ENCODE data around the gene NUP93.
"Not testable (repeated sequence)": the region's sequence is repeated elsewhere in the genome, so short reads cannot be mapped to it uniquely, and the experiment has no call there.

The NUP93 gene

DNA sequence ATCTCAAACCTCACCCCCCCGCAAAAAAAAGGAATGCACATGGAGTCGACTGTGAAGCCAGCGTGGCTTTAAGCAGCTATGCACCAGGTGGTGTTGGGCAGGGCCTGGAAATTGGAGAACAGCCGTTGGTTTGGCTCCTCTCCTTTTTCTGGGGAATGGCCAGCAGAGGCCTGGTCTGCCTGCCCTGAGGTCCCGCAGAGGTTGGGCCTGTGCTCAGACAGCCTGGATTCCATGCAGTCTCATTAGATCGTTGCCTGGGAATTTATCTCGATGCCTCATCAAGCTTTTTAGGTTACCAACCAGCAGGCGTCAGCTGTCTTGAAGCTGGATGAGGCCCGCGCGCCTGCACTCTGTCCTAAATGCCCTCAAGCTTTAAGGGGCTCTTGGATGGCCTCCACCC lies 144.9 kb downstream of the NUP93 start:
- no peak for FAIRE-seq

DNA sequence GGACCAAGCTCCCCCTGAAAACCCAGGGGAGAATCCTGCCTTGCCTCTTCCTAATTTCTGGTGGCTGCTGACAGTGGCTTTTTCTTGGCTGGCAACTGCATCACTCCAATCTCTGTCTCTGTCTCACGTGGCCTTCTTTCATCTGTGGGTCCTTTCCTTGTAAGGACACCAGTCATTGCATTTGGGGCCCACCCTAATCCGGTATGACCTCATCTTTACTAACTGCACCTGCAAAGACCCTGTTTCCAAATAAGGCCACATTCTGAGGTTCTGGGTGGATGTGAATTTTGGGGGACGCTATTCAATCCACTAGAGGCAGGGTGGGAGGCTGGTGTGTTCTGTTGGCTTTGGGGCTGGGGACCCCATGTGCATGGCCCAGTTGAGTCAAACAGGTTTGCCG lies 146.1 kb downstream of the NUP93 start:
- no peak for FAIRE-seq

DNA sequence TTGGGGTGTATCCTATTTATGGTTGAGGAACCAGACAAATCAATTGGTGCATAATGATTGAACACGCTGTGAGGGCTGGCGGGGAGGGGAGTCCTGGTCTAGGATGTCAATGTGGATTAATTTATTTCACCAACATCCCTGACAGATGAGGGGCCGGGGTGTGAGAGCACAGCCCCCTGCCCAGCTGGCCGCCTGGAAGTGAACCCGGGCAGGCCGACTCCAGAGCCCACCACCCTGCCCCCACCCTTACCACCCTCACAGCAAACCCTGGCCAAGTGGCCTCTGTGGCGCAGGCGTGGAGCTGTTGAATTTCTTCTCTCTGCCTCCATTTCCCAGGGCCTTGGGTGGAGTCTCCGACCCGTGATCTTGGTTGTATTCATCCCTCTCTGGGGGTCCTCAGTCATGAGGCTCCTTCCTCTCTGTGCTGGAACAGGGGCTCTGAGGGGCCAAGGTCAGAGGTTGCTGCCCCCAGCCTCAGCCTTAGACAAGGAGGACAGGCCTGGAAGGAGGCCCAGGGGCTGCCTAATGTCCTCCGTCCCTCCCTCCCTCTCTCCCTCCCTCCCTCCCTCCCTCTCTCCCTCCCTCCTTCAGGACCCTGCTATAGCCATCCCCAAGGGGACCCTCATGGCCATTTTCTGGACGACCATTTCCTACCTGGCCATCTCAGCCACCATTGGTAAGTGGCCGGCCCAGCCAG lies 147.7 kb downstream of the NUP93 start:
- FAIRE-seq = no peak

DNA sequence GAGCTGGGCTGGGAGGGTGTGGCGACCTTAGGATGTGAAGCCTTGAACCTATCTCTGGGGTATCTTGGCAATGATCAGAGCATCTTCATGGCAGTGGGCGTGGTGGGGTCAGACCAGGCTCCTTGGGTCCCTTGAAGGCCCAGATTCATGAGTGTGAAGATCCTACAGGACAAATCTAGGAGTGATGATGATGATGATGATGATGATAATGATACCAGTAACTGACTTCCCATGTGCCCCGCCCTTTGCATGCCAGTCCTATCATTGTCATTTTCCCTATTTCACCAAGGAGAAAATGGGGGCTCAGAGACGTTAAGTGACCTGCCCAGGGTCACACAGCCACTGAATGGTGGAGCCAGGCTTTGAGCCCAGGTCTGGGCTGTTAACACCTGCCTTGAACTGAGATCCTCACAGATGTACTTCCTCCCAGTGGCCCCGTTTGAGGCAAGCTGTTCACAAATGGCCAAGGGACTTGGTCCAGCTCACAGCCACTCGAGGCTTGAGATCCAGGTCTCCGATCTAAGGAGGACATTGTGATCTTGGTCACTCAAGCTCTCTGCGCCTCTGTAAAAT lies 148.4 kb downstream of the NUP93 start:
- FAIRE-seq = no peak

DNA sequence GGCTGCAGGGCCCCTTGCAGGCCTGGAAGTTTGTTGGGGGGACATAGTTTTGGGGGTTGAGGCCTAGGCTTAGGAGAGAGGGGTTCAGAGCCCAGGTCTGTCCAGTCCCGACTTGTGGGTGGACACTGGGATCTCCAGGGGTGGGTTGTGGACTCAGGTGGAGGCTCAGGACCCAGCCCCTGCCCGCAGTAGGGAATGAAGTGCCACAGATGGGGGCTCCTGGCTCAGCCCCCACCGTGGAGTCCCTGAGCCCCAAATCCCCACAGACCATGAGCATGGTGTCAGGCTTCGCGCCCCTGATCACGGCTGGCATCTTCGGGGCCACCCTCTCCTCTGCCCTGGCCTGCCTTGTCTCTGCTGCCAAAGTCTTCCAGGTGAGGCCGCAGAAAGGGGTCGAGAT lies 149.3 kb downstream of the NUP93 start:
- no peak for FAIRE-seq

DNA sequence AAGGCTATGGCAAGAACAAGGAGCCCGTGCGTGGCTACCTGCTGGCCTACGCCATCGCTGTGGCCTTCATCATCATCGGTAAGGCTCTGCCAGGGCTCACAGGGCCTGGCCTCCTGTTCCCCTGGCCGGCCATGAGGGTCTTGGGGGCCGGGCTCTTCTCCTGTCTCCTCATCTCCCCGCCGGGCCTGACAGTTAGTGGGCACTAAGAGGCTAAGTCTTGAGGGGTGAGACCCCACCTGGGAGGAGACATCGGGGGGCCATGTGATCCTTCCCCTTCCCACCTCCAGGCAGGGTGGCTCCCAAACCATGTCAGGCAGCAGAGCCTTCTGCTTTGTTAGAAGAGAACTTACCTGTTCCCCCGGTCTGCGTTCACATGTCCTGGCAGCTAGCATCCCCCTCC lies 150.2 kb downstream of the NUP93 start:
- no peak for FAIRE-seq

DNA sequence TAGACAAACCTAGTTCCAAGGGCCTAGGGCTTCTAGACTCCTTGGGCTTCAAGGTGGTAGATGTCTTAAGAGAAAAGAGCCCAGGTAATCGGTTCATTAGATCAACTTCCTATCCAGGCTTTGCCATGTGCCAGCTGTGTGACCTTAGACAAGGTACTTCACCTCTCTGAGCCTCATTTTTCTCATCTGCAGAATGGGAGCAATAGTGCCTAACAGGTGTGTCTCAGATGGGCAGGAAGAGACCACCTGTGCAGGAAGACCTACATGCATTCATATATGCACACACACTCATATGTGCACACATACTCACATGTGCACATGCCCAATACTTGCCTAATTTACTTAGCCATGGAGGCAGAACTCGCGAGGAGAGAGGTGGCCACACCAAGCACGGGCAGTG lies 150.8 kb downstream of the NUP93 start:
- FAIRE-seq = no peak

DNA sequence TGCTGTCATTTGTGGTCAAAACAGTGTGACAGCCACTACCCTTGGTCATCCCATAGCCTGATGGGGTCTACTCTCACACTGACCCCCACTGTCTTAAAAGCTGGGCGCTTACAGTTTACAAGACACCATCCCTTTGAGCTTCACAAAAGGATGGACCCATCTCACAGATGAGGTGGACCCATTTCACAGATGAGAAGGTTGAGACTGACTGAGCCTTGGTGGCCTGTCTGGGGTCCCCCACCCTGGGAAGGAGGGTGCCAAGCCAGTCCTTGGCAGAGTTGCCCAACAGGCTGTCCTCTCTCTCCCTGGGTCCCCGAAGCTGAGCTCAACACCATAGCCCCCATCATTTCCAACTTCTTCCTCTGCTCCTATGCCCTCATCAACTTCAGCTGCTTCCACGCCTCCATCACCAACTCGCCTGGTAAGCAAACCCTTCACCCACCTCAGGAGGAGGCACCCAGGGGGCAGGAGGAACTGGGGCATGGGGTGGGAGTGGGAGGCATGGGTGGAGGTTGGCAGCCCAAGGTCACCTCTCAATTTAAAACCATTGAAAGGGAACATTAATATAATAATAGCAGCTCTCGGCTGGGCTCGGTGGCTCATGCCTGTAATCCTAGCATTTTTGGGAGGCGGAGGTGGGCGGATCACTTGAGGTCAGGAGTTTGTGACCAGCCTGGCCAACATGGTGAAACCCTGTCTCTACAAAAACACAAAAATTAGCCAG lies 152.3 kb downstream of the NUP93 start:
- no peak for FAIRE-seq

DNA sequence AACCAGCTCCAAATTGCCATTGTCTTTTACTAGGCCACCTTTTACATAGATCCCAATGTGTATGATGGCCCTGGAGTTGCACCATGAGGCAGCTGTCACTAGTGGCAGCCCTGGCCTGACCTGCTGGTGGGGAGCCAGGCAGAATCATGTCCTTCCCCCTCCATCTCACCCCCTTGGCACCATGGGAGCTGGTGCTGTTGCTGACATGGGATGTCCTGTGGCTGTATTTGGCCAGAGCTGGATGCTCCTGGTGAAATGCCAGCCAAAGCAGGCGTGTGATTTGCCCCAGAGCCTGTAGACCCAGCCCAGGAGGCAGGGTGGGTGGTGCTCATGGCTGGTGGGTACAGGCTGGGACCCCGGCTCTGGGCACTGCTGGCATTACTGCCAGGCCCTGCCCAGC lies 153.7 kb downstream of the NUP93 start:
- no peak for FAIRE-seq

DNA sequence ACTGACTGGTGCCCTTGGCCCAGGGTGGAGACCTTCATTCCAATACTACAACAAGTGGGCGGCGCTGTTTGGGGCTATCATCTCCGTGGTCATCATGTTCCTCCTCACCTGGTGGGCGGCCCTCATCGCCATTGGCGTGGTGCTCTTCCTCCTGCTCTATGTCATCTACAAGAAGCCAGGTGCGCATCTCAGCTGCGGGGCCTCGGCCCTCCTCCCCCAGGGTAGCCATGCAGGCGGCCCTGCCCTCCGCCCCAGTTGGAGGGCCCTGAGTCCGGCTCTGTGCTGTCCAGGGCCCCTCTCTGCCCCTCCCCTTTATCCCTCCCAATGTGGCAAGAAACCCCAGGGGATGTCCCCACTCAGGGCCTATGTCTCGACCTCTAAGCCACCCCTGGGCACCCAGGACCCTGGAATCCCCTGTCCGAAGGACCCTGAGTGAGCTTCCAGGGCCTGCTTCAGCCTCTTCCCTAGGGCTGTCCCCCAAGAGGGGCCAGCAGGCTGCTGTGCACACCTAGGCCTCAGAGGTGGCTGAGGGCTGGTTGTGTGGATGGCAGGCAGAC lies 154.2 kb downstream of the NUP93 start:
- FAIRE-seq = no peak

DNA sequence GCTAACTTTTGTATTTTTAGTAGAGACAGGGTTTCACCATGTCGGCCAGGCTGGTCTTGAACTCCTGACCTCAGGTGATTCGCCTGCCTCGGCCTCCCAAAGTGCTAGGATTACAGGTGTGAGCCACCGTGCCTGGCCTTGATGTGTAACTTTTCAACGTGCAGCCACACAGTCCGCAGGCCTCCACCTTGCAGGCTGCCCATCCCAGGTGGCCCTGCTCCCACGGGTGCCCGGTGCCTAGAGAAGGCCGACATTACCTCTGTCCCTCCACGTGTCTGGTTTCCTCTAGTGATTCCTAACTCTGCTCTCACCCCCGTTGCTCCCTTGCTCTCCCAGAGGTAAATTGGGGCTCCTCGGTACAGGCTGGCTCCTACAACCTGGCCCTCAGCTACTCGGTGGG lies 155.0 kb downstream of the NUP93 start:
- FAIRE-seq = not testable (repeated sequence)

DNA sequence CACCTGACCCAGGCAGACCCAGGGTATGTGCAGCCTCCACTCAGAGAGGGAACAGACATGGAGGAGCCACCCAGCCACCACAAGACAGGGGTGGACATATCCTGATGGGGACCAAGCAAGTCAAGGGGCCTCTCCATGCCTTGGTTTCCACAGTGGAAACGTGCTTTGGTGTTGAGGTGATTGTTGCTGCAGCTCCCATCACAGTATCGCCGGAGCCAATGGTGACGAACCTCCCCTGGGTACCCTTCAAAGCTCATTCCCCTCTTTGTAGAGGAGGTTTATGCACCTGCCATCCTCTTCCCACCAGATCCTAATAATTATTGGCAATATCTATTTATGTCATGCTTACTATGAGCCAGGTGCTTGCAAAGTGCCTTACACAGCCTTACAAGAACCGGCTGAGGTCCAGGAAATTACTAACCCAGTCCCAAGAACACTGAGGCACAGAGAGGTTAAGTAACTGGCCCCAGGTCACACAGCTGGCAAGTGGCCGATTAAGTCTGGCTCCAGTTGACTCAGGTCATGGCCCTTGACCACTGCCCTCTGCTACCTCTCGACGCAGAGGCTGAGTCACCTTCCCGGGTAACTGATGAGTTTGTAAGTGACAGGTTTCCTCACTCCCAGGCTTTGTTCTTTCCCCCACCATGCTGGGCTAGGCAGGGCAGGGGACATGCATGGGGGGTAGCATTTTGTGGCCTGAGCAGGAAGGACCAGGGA lies 155.7 kb downstream of the NUP93 start:
- no peak for FAIRE-seq

DNA sequence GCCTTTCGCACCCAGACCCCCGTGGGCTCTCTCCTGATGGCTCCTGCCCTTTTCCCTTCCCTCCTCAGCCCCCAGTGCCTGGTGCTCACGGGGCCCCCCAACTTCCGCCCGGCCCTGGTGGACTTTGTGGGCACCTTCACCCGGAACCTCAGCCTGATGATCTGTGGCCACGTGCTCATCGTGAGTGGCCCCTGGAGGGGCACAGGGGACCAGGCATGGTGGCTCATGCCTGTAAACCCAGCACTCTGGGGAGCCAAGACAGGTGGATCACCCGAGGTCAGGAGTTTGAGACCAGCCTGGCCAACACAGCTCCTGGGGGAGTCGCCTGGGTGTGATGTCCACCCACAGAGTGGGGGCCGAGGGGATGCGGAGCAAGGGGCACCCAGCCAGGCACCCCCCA lies 156.4 kb downstream of the NUP93 start:
- no peak for FAIRE-seq

DNA sequence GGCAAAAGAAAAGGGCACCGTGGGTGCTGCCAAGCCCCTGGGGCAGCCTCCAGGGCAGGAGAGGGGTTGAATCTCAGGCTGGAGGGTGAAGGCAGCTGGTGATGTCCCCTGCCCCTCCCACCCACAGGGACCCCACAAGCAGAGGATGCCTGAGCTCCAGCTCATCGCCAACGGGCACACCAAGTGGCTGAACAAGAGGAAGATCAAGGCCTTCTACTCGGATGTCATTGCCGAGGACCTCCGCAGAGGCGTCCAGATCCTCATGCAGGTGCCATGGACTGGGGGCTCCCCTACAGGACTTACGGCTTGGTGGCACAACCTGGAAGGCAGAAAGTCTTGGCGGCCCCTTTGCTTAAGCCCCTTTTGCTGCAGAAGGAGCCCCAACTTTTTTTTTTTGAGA lies 156.9 kb downstream of the NUP93 start:
- FAIRE-seq = no peak

DNA sequence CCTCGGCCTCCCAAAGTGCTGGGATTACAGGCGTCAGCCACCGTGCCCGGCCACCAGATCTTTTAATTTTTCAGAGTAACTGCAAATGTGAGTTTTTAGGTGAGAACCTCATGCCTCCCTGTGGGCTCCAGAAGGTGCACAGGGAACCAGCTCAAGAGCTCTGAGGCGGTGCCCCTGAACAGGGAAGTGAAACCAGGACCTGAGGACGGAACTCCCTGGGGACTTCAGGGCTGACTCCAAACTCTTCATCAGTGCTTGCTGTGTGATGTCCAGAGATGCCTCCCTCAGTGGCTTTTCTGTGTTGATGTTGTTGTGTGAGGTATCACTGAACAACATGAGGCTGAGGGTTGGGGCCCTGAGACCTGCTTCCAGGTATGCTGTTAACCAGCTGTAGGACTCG lies 158.9 kb downstream of the NUP93 start:
- FAIRE-seq = no peak

DNA sequence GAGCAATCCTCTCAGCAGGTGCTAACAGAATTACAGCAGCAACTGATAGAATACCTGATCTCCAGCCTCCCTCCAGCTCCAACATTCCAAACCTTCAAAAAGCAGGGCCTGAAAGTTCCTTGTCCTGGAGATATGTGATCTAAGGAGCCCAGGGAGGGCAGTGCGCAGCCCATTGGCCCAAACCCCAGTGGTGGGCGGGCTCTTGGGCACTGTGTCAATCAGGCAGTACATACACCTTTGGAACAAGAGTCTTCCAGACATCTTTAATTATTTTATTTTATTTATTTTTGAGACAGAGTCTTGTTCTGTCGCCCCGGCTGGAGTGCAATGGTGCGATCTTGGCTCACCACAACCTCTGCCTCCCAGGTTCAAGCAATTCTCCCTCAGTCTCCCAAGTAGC lies 159.3 kb downstream of the NUP93 start:
- no peak for FAIRE-seq

DNA sequence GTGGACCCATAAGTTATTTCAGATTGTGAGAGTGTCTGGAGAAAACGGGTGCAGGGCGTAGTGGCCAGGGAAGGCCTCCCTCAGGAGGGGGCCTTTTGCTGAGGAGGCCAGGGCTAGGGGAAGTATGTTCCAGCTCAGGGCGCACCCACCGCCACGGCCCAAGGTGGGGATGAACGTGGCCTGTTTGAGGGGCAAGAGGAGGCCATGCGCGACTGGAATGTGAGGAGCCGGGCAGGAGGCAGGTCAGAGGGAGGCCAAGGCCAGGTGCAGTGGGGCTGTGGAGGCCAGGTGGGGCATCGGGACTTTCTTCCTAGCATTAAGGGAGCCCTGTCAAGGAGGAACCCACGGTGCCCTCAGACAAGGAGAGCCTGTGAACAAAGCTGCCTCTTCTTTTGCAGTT lies 161.8 kb downstream of the NUP93 start:
- FAIRE-seq = no peak

DNA sequence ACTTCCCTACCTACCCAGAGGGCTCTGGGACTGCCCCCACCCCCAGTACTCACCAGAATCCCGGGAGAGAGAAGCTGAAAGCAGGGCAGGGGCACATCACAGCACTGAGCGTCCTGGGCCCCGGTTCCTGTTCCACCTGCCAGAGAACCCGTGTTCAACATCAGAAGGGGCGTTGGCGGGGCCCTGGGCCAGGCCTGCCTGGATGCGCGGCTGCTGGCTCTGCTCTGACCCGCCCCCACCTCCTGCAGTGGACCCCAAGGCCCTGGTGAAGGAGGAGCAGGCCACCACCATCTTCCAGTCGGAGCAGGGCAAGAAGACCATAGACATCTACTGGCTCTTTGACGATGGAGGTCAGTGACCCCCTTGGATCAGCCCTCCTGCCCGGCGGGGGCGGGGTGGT lies 162.8 kb downstream of the NUP93 start:
- FAIRE-seq = no peak

DNA sequence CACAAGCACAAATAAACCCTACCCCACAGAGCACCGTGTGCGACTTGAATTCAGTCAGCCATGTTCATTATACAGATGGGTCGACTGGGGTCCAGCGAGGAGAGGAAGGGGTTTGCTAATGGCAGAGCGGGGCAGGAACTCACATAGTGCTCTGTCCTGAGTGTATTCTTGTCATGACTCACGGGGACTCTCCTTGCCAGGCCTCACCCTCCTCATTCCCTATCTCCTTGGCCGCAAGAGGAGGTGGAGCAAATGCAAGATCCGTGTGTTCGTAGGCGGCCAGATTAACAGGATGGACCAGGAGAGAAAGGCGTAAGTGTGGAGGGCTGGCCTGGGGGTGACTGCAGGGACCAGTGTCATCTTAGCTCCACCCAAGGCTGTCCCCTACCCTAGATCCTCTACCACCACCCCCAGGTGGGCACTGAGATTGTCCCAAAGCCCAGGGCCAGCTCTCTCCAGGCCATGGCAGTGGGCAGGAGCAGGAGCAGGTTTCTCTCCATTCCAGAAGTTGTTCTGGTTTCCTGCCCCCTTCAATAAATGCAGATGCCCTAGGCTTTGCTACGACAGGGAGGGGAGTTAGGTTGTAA lies 164.5 kb downstream of the NUP93 start:
- no peak for FAIRE-seq

DNA sequence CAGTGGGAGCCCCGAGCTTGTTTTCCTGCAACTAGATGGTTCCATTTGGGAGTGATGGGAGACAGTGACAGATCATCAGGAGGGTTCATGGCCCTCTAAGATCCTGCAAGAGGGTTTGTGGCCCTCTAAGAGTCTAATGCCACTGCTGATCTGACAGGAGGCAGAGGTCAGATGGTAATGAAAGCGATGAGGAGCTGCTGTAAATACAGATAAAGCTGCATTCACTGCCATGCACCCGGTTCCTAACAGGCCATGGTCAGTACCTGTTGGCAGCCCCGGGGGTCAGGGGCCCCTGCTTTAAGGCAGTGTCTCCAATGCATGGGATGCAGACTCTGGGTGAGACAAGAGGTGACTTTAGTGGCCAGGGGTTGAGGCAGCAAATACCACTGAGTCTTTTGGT lies 165.9 kb downstream of the NUP93 start:
- no peak for FAIRE-seq

DNA sequence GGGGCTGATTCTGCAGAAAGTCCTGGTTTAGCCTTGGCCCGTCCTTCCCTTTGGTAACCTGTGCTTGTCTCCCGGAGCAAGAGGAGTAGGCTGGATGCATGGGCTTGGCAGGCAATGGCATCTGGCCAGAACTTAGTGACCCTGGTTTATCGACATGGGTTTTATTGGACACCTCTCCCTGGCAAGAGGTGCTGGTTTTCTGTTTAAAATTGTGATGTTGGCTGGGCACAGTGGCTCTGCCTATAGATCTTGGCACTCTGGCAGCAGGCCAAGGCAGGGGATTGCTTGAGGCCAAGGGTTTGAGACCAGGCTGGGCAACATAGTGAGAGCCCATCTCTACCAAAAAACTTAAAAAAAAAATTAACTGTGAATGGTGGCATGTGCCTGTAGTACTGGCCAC lies 166.3 kb downstream of the NUP93 start:
- FAIRE-seq = no peak

DNA sequence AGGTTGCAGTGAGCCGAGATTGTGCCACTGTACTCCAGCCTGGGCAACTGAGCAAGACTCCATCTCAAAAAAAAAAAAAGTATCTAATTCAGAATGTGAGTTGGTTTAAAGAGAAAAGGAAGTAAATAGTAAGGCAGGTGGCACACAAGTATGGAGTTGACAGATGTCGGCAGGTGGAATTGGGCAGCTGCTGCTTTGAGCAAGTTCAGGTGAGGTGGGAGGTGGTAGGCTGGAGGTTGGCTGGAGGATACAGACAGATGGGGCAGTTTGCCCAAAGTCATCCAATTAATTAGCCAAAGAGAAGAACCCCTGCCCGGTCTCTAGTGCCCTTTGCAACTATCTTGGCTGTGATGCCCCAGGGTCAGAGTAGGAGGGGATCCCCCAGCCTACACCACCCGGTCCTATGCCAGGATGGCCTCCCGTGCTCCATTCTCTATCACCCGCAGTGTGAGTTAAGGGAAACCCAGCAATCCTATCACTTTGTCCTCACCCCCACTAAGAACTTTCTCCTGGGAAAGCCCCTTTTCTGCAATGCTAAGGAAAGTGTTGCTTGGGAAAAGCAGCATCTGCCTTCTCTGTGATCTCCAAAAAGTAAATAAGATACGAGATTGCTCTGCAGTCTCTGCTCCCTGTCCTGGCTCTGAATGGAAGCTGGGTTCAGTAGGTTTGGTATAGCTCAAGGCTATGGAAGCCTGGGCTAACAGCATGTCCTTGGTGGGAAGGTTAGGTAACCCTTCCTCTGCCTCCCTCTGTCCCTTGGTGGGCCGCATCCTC lies 167.3 kb downstream of the NUP93 start:
- FAIRE-seq = no peak

Data from colon (tissue), 2 donors.